ENCODE results near the gene MEGF11.

- TF ChIP-seq ZNF274 (IDR thresholded peaks at IDR 0.05; ENCODE audit: low read depth, low read length) (no peak), YY1 (IDR thresholded peaks at IDR 0.05; ENCODE audit: insufficient read depth, insufficient read length) (no peak)
Measured at GRCh38 chr15:66187271-66187670, 66.3 kb downstream of the MEGF11 start.
